Superior temporal gyrus (tissue), 1 donor: ENCODE measurements around the gene POLR2E.

Source experiments
- DNase-seq: peaks from one replicate; pipeline ENCODE4 v3.0.0-alpha.2; 2016; ENCODE audit errors: extremely low spot score

The POLR2E gene

DNA sequence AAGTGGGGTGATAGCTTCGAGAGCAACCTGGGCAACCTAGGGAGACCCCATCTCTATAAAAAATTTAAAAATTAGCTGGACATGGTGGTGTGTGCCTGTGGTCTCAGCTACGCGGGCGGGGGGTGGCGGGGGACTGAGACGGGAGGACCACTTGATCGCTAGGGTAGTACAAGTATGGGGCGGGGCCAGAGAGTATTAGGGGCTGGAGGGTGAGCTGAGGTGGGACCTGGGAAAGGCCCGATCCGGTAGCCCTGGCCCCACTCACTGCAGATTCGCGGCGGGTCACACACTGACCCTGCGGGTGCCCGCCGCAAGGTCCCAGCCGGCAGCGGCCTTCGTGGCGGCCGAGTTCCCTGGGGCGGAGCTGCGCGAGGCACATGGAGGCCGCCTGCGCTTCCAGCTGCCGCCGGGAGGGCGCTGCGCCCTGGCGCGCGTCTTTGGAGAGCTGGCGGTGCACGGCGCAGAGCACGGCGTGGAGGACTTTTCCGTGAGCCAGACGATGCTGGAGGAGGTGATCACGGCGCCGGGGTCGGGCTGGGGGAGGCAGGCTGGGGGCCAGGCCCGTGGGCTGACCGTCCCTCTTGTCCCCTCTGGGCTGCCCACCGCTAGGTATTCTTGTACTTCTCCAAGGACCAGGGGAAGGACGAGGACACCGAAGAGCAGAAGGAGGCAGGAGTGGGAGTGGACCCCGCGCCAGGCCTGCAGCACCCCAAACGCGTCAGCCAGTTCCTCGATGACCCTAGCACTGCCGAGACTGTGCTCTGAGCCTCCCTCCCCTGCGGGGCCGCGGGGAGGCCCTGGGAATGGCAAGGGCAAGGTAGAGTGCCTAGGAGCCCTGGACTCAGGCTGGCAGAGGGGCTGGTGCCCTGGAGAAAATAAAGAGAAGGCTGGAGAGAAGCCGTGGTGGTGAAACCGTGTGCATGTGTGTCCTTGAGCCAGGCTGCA, 30.2 kb downstream of the POLR2E start:
- DNase-seq: no peak

- no peak for DNase-seq
These were observed 31.1 kb downstream of the POLR2E start for GRCh38 chr19:1063909-1064660.

GRCh38 chr19:1063030-1063908, 31.9 kb downstream of the POLR2E start:
- no peak for DNase-seq

DNA sequence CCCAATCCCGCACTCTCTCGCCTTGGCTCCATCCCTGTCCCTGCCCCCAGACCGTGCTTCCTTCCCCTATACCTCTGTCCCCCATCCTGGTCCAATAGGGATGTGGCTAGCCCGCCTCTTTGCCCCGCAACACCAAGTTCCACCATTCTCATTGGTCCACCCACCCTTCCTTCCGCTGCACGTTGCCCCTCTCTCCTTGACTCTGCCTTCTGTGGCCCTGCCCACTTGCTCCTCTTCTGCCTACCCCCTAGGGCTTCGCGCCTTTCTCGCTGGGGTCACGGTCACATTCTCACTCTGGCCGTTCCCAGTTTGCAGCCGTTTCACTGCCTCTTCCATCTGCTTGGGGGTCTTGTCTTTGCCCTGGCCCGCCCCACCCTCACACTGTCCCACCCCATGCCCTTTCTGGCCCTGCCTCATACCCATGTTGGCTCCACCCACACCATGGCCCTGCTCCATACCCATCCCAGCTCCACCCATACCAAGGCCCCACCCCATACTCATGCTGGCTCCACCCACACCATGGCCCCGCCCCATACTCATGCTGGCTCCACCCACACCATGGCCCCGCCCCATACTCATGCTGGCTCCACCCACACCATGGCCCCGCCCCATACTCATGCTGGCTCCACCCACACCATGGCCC, 32.7 kb downstream of the POLR2E start:
- DNase-seq: no peak

DNA sequence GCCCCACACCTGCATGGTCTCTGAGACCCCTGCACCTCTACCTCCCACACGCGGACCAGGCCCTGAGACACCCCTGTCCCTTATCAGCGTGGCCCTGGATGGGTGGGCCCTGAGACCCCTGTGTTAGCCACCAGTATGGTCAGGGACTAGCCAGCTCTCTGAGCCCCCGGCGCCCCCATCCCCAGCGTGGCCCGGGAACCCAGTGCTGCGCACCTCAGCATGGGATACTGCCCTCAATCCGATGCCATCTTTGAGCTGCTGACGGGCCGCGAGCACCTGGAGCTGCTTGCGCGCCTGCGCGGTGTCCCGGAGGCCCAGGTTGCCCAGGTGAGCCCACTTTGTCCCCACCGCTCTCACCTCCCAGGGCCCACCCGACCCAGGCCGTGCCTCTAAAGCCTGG, 33.2 kb downstream of the POLR2E start:
- DNase-seq: no peak

- DNase-seq: no peak
These were observed 34.5 kb downstream of the POLR2E start for GRCh38 chr19:1060689-1061088.

- no peak for DNase-seq
These were observed 37.1 kb downstream of the POLR2E start for GRCh38 chr19:1058112-1058511.

- no peak for DNase-seq
These were observed 37.9 kb downstream of the POLR2E start for GRCh38 chr19:1057176-1057855.

DNA sequence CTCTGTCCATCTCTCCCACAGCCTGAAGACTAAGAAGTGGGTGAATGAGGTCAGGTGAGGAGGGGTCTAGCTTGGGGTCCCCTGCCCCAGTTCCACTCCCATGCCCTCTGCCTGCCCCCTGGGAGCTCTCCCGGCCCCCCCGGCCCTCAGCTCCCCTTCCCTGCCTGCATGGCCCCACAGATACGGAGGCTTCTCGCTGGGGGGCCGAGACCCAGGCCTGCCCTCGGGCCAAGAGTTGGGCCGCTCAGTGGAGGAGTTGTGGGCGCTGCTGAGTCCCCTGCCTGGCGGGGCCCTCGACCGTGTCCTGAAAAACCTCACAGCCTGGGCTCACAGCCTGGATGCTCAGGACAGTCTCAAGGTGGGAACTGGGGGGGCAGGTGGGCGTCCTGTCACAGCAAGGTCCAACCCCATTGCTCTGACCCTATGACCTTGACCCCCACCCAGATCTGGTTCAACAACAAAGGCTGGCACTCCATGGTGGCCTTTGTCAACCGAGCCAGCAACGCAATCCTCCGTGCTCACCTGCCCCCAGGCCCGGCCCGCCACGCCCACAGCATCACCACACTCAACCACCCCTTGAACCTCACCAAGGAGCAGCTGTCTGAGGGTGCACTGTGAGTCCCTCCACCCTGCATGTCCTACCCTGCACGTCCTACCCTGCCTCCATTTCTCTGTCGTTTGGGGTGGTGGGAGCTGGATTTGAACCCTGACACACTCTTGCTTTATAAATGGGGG, 39.1 kb downstream of the POLR2E start:
- no peak for DNase-seq

DNA sequence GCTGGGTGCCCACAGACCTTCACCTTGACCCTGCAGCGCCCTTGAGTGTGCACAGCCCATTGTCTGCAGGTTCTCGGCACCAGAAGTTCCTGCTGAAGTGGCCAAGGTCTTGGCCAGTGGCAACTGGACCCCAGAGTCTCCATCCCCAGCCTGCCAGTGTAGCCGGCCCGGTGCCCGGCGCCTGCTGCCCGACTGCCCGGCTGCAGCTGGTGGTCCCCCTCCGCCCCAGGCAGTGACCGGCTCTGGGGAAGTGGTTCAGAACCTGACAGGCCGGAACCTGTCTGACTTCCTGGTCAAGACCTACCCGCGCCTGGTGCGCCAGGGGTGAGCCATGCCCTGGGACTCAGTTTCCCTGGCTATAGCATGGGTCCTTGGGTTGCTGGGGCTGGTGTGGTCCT, 40.1 kb downstream of the POLR2E start:
- no peak for DNase-seq

DNA sequence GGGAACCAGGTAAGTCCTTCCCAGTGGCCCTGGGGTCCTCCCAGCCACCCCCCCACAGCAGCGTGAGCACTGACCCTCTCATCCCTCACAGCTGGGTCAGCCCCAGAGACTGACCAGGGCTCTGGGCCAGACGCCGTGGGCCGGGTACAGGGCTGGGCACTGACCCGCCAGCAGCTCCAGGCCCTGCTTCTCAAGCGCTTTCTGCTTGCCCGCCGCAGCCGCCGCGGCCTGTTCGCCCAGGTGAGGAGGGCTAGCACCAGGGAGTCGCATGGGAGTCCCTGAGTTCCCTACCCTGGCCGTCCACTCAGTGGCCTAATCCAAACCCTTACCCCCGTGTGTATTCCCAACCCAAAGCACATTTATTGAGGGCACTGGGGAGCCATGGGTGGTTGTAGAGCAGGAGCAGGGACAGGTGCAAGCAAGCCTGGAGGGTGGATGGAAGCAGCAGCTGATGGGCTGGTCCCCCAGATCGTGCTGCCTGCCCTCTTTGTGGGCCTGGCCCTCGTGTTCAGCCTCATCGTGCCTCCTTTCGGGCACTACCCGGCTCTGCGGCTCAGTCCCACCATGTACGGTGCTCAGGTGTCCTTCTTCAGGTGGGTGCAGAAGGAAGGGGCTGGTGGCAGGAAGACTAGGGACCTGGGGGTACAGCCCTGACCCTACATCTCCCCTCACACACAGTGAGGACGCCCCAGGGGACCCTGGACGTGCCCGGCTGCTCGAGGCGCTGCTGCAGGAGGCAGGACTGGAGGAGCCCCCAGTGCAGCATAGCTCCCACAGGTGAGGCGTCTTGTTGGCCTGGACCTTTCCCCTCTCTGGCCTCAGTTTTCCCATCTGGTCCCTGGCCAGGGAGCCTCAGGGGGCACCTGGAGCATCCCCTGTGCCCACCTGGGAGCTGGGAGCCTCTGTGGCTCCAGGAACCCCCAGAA, 40.8 kb downstream of the POLR2E start:
- no peak for DNase-seq

GRCh38 chr19:1053176-1054101, 41.7 kb downstream of the POLR2E start:
- no peak for DNase-seq

DNA sequence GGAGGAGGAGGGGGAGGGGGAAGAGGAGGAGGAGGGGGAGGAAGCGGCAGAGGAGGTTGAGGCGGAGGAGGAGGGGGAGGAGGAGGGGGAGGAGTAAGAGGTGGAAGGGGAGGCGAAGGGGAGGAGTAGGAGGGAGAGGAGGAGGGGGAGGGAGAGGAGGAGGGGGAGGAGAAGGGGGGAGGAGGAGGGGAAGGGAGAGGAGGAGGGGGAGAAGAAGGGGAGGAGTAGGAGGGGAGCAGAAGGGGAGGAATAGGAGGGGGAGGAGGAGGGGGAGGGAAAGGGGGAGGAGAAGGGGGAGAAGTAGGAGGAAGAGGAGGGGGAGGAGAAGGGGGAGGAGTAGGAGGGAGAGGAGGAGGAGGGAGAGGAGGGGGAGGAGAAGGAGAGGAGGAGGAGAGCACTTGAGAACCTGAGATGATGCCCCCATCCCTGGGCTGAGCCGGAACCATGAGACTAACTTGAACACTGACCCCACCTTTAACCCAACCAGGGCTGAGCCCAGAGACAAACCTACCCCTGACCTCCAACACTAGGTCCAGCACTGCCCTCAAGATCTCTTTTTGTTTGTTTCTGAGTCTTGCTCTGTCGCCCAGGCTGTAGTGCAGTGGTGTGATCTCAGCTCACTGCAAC, 42.7 kb downstream of the POLR2E start:
- DNase-seq: no peak

GRCh38 chr19:1051791-1052190, 43.4 kb downstream of the POLR2E start:
- DNase-seq: no peak

- no peak for DNase-seq
These were observed 44.0 kb downstream of the POLR2E start for GRCh38 chr19:1050989-1051788.

DNA sequence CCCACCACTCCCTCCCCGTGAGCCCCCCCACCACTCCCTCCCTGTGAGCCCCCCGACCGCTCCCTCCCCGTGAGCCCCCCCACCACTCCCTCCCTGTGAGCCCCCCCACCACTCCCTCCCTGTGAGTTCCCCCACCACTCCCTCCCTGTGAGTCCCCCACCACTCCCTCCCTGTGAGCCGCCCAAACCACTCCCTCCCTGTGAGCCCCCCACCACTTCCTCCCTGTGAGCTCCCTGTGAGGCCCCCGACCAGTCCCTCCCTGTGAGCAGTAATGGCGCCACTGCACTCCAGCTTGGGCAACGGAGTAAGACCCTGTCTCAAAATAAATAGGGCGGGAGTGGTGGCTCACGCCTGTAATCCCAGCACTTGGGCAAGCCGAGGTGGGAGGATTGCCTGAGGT, 45.4 kb downstream of the POLR2E start:
- no peak for DNase-seq

GRCh38 chr19:1049106-1049505, 46.1 kb downstream of the POLR2E start:
- DNase-seq: no peak
